Ovary (tissue), 9 donors: ENCODE measurements around the gene PHC1. TPM values are rescaled to one million over a fixed set of nuclear protein-coding genes. Genes with fewer than 3 reads are reported as not detected.
"Not testable (repeated sequence)": the region's sequence is repeated elsewhere in the genome, so short reads cannot be mapped to it uniquely, and the experiment has no call there.

ENCODE experiments used
- DNase-seq, 5 donors: peaks; one replicate each; pipeline ENCODE4 v3.0.0-alpha.2; 2019 to 2020
- H3K27ac ChIP-seq, 2 donors: fragments of 200-600 bp; one replicate each; pipeline versions ENCODE4 v1.5.1 to v1.8.0; 2019 to 2022
- H3K27me3 ChIP-seq: fragments of 200-600 bp; one replicate; pipeline ENCODE4 v1.8.0; 2022
- H3K36me3 ChIP-seq: fragments of 200-600 bp; sonication (generic); one replicate; pipeline ENCODE4 v1.5.1; 2019
- H3K4me1 ChIP-seq: one replicate; pipeline ENCODE4 v1.8.1; 2013; ENCODE audit warnings: mild to moderate bottlenecking, moderate library complexity; ENCODE audit not compliant: insufficient read depth
- H3K4me3 ChIP-seq: fragments of 200-600 bp; sonication (generic); one replicate; pipeline ENCODE4 v1.5.1; 2017
- H3K9me3 ChIP-seq, 2 donors: fragments of 200-600 bp in 1 of 2; sonication (generic) in 1 of 2; one replicate each; pipeline versions ENCODE4 v1.5.1 to v1.8.1; 2013 to 2019; ENCODE audit warnings: mild to moderate bottlenecking in 1 of 2, moderate library complexity in 1 of 2
- EP300 ChIP-seq: sonication (generic); formaldehyde crosslinking; IDR thresholded peaks from one replicate; pipeline ENCODE4 v1.6.1; 2017; ENCODE audit warnings: antibody characterized with exemption
- POLR2A ChIP-seq: fragments of 450-650 bp; IDR thresholded peaks from one replicate; pipeline ENCODE4 v1.6.1; 2017; ENCODE audit warnings: antibody characterized with exemption, mild to moderate bottlenecking, moderate library complexity
- WGBS, 3 donors: extraction: QIAGEN DNeasy Blood & Tissue Kit in 1 of 3; methylation state at CpG; one replicate each; pipeline versions ENCODE4 v1.1.5 to v1.1.7; 2013 to 2017; 5-methylcytosine and 5-hydroxymethylcytosine counted together
- intact Hi-C, 4 donors: fragments of 100-400 bp; cut with DNase I; formaldehyde crosslinking; loops; one replicate each; pipeline versions ENCODE4 v1.11.0 to v1.15.1; 2022 to 2023
- polyA plus RNA-seq, 2 donors: library from polyadenylated mRNA; stranded (reverse); fragments of 200-250 nt in 1 of 2; fragments of 350-450 nt in 1 of 2; fragmentation: Illumina TruSeq in 1 of 2; extraction: RNeasy Lipid Tissue Mini Kit (QIAGEN cat#74804) in 1 of 2; gene quantifications; one replicate each; pipeline ENCODE4 v1.2.3, GENCODE V29; 2013 to 2014
- total RNA-seq, 7 donors: library from RNA; depleted of rRNA in 2 of 7; stranded (reverse); fragments of >200 nt in 2 of 7; fragmentation: NEBNext Ultra II Directional in 3 of 7; extraction: Animal tissue kit (Norgen Biotek cat#: 25700) in 3 of 7; gene quantifications; one replicate each; pipeline versions ENCODE4 v1.1.0 to v1.2.4, GENCODE V29; 2016 to 2023
- TF ChIP-seq, protein P1 (sequence below), 3 donors: fragments of 450-650 bp in 2 of 3; fragments of 200-600 bp in 1 of 3; IDR thresholded peaks; one replicate each; pipeline versions ENCODE4 v1.5.1 to v1.8.0; 2016 to 2022; ENCODE audit warnings: antibody characterized with exemption in 3 of 3, mild to moderate bottlenecking in 1 of 3
- donor health status: DM: no; HTN: no; CAD: no; lungs with moderate emphysema.
- donor health status: DM: no; HTN: no; CAD: no.
- donor health status: Bipolar disorder and iron deficiency.
- donor health status: DM: yes; HTN: yes; CAD: no.
- donor health status: DM: no; HTN: no; CAD: no.
- donor health status: DM: yes; HTN: yes; CAD: no.

Gene PHC1
- total and polyA plus RNA-seq, 9 donors: 35.0 to 66.6 (median 53.9) TPM

GRCh38 chr12:8894986-8895385 lies 19.3 kb upstream of the PHC1 start:
- DNase-seq: no peak
- Histone ChIP-seq H3K4me3 (no peak overlapping the region), H3K27ac (no peak overlapping the region), H3K9me3 (no peaks in the 10 kb centered on the region), H3K36me3 (no peaks in the 10 kb centered on the region), H3K4me1 (no peaks in the 10 kb centered on the region), H3K27me3 (no peaks in the 10 kb centered on the region)
- intact Hi-C loops: loop anchor here in 1 of 4 donors (5.0 kb wide), 1 partner anchor 213 kb away; no protein-coding TSS in a partner anchor
- 56 to 72% (median 62%) methylated on average over 1 of the region's 1 CpG for WGBS, 3 donors
- TF ChIP-seq POLR2A (no peak), EP300 (no peak)
- TF ChIP-seq, protein P1, sequence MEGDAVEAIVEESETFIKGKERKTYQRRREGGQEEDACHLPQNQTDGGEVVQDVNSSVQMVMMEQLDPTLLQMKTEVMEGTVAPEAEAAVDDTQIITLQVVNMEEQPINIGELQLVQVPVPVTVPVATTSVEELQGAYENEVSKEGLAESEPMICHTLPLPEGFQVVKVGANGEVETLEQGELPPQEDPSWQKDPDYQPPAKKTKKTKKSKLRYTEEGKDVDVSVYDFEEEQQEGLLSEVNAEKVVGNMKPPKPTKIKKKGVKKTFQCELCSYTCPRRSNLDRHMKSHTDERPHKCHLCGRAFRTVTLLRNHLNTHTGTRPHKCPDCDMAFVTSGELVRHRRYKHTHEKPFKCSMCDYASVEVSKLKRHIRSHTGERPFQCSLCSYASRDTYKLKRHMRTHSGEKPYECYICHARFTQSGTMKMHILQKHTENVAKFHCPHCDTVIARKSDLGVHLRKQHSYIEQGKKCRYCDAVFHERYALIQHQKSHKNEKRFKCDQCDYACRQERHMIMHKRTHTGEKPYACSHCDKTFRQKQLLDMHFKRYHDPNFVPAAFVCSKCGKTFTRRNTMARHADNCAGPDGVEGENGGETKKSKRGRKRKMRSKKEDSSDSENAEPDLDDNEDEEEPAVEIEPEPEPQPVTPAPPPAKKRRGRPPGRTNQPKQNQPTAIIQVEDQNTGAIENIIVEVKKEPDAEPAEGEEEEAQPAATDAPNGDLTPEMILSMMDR (IDR thresholded peaks at IDR 0.05): no peak

GRCh38 chr12:8897081-8897480 lies 17.2 kb upstream of the PHC1 start:
- WGBS, 3 donors: 93 to 95% (median 94%) methylated on average over 7 of the region's 7 CpGs
- Histone ChIP-seq H3K4me1 (no peaks in the 10 kb centered on the region), H3K36me3 (no peaks in the 10 kb centered on the region), H3K27ac (no peak overlapping the region), H3K27me3 (no peaks in the 10 kb centered on the region), H3K9me3 (no peaks in the 10 kb centered on the region), H3K4me3 (no peak overlapping the region)
- intact Hi-C loops: no loop called here
- TF ChIP-seq, protein P1 (IDR thresholded peaks at IDR 0.05): no peak
- TF ChIP-seq EP300 (no peak), POLR2A (no peak)
- DNase-seq: no peak

GRCh38 chr12:8899830-8900229 lies 14.5 kb upstream of the PHC1 start:
- no peak overlapping the region for H3K27ac ChIP-seq
- H3K4me1 ChIP-seq: no peaks in the 10 kb centered on the region
- no peak for TF ChIP-seq EP300
- TF ChIP-seq, protein P1 (IDR thresholded peaks at IDR 0.05): no peak
- no peak for TF ChIP-seq POLR2A
- no peaks in the 10 kb centered on the region for H3K27me3 ChIP-seq
- H3K36me3 ChIP-seq: no peaks in the 10 kb centered on the region
- DNase-seq: no peak
- WGBS, 3 donors: 79 to 87% (median 85%) methylated on average over 6 of the region's 6 CpGs
- no peaks in the 10 kb centered on the region for H3K9me3 ChIP-seq
- intact Hi-C loops: no loop called here
- no peak overlapping the region for H3K4me3 ChIP-seq

- H3K4me3 ChIP-seq, H3K9me3 ChIP-seq, H3K4me1 ChIP-seq, DNase-seq, H3K27ac ChIP-seq, H3K27me3 ChIP-seq, H3K36me3 ChIP-seq, intact Hi-C loops: not testable (repeated sequence)
- 79 to 88% (median 85%) methylated on average over 5 of the region's 5 CpGs for WGBS, 3 donors
These were observed 11.6 kb upstream of the PHC1 start for GRCh38 chr12:8902703-8903102.

DNA sequence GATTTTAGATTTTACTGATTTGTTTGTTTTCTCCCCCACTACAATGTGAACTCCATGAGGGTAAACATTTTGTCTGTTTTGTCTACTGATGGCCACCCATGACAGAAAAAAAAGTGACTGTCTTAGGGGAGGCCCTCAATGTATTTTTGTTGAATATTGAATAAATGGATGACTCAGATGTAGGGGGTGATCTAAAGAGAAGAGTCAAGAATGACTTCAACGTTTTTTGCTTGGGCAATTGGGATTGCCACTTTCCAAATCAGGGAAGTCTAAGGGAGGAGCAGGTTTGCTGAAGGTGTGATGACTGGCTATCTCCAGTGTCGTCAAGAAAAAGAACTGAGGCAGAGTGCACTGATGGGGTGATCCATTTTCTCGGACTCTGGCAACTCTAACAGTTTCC lies 10.7 kb upstream of the PHC1 start:
- no peaks in the 10 kb centered on the region for H3K4me1 ChIP-seq
- no peaks in the 10 kb centered on the region for H3K27me3 ChIP-seq
- H3K9me3 ChIP-seq: no peaks in the 10 kb centered on the region
- DNase-seq: no peak
- intact Hi-C loops: no loop called here
- no peak for TF ChIP-seq EP300
- TF ChIP-seq, protein P1 (IDR thresholded peaks at IDR 0.05): no peak
- no peak for TF ChIP-seq POLR2A
- 78 to 84% (median 84%) methylated on average over 3 of the region's 3 CpGs for WGBS, 3 donors
- H3K36me3 ChIP-seq: no peaks in the 10 kb centered on the region
- no peak overlapping the region for H3K4me3 ChIP-seq
- no peak overlapping the region for H3K27ac ChIP-seq
